Retinal pigment epithelial cell (primary cell): ENCODE results near the gene CEP131.
A peak's percentile ranks its signal among the peaks of the same experiment; 100 is the strongest.
"Not testable (repeated sequence)": the region's sequence is repeated elsewhere in the genome, so short reads cannot be mapped to it uniquely, and the experiment has no call there.

ENCODE experiments used
- DNase-seq: peaks from one replicate; pipeline ENCODE4 v3.0.0-alpha.2; 2010; ENCODE audit warnings: low read depth
- H3K4me3 ChIP-seq: 2 replicates; pipeline ENCODE4 v1.5.1; 2011; ENCODE audit warnings: mild to moderate bottlenecking, low read length, control low read depth, moderate library complexity
- CTCF ChIP-seq: conservative IDR thresholded peaks from 2 replicates; pipeline ENCODE4 v1.5.1; 2011; ENCODE audit warnings: low read depth, low read length, control low read depth, inconsistent platforms

CEP131 gene

GRCh38 chr17:81231121-81231645, 8.4 kb upstream of the CEP131 start:
- TF ChIP-seq CTCF = no peak
- no peak for DNase-seq
- H3K4me3 ChIP-seq = no peak overlapping the region

- H3K4me3 ChIP-seq = no peak overlapping the region
- no peak for DNase-seq
- TF ChIP-seq CTCF = peak; percentile 40
Observed at GRCh38 chr17:81230043-81230820, 7.5 kb upstream of the CEP131 start.

GRCh38 chr17:81229666-81229920, 6.8 kb upstream of the CEP131 start:
- no peak for TF ChIP-seq CTCF
- DNase-seq = no peak

GRCh38 chr17:81228834-81229665, 6.3 kb upstream of the CEP131 start:
- H3K4me3 ChIP-seq = no peak overlapping the region
- no peak for TF ChIP-seq CTCF
- no peak for DNase-seq

More at GRCh38 chr17:81229666-81229920, 6.8 kb upstream of the CEP131 start:
- H3K4me3 ChIP-seq = no peak overlapping the region

- TF ChIP-seq CTCF = no peak
Observed at GRCh38 chr17:81228420-81228819, 5.7 kb upstream of the CEP131 start.

GRCh38 chr17:81227630-81228029, 4.9 kb upstream of the CEP131 start:
- DNase-seq, H3K4me3 ChIP-seq: not testable (repeated sequence)

More at GRCh38 chr17:81228420-81228819, 5.7 kb upstream of the CEP131 start:
- no peak overlapping the region for H3K4me3 ChIP-seq
- no peak for DNase-seq

GRCh38 chr17:81223762-81224130, 981 bp upstream of the CEP131 start:
- H3K4me3 ChIP-seq = peak overlapping the region; percentile 46
- no peak for TF ChIP-seq CTCF
- no peak for DNase-seq
